Kidney capillary endothelial cell (primary cell): ENCODE data around the gene CCNI2.
A peak's percentile ranks its signal among the peaks of the same experiment; 100 is the strongest.
"Not testable (repeated sequence)": the region's sequence is repeated elsewhere in the genome, so short reads cannot be mapped to it uniquely, and the experiment has no call there.

ENCODE experiments used
- DNase-seq: peaks from one replicate; pipeline ENCODE4 v3.0.0-alpha.2; 2018; ENCODE audit warnings: low spot score

Gene CCNI2

DNA sequence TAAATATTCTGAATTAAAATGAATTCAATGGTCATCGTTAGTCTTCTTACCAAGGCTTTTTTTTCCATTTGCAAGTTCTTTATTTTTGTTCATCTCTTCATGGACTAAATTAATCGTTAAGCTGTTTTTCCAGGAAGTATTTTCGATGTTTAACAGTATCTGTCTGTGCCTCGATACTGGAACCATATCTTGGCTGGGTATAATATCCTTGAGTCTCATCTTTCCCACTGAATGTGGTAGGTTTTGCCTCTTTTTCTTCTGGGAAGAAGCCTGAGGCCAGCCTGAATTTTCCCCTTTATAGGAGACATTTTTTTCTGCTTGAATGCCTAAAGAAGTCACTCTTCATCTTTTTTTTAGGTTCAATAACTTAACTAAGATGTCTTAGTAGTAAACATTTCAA is 33.8 kb downstream of the CCNI2 start:
- DNase-seq, result no peak

DNA sequence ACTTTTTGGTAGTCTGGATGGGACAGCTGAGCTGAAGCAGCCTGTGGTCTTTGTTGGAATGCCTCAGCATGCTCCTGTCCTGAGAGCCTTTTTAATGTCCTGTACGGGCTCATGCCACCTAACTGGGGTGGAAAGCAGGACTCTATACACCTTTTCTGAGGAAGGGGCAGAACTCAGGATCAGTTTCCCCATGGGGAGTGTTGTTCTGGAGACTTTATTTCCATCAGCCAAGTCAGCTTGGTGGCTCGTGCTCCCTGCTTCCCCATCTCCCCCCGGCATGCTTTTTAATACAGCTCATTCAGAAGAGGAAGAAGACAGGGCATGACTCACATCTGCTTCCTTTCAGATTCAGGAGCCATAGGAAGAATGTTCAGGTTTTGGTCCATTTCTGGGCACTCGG is 34.9 kb downstream of the CCNI2 start:
- peak; percentile 82 for DNase-seq

DNA sequence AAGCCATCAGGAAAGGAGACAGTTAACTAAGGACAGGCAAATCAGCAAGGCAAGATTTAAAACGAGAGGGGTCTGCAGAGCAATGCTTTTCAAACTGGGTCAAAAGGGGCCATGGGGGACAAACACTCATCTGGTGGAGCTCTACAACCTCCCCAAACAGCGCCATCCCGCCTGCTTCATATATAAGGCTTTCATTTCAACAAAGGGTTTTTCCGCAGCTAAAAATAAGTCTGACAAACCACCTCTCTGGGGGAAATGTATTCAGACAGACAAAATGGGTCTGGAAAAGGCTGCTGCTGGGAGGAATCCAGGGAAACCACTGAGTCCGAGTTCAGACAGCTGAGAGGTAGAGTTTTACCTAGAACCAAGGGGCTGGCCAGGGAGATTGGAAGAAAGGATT is 38.1 kb downstream of the CCNI2 start:
- DNase-seq, result no peak

DNA sequence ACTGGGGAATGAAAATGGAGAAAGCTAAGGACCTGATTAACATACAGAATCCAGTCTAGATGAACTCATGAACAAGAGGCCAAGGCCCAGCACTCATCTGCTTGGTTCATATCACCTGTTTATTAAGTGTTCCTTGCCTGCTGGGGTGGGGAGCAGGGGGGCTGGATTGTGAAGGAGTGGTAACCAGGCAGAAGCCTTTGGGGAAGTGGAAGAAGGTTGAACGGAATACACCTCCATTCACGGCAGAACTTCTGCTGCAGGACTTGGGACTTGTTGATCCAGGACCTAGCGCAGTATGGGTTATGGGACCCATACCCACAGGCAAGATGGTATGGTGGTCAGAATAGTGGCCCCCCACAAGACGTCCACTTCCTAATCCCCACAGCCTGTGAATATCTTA is 38.6 kb downstream of the CCNI2 start:
- no peak for DNase-seq

DNA sequence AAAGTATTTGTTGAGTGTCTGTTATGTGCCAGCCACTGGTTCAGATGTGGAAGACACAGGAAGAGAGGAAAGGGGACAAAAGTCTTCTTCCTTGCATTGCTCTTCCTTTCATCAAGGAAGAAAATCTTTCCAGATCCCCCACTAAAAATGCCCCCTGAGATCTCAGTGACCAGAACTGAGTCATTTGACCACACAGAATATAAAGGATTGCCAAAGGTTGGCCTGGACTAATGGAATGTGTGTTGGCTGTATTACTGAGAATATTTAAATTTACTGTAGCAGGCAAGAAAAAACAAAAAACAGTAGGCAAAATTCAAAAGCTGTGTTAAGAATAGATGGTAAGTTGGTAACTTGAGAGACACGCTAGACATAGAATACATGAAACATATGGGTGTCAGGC is 39.9 kb downstream of the CCNI2 start:
- no peak for DNase-seq

DNA sequence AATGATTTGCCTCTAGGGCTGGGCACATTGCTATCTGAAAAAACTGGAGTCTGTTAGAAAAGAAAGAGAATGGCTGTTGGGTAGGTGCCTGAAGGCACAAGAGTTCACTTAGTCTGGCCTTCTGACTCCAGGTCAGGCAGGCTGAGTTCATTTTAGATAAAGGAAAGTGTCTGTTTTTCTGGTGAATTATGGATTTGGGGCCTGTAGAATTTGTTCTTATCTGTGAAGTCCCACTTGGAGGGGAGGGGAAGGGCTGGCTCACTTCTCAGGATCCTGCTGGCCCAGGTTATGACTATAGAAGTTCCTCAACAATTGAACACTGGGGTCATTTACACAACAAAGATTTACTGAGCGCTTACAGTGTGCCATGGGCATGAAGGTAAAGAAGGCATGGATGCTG is 41.3 kb downstream of the CCNI2 start:
- DNase-seq, result no peak

DNA sequence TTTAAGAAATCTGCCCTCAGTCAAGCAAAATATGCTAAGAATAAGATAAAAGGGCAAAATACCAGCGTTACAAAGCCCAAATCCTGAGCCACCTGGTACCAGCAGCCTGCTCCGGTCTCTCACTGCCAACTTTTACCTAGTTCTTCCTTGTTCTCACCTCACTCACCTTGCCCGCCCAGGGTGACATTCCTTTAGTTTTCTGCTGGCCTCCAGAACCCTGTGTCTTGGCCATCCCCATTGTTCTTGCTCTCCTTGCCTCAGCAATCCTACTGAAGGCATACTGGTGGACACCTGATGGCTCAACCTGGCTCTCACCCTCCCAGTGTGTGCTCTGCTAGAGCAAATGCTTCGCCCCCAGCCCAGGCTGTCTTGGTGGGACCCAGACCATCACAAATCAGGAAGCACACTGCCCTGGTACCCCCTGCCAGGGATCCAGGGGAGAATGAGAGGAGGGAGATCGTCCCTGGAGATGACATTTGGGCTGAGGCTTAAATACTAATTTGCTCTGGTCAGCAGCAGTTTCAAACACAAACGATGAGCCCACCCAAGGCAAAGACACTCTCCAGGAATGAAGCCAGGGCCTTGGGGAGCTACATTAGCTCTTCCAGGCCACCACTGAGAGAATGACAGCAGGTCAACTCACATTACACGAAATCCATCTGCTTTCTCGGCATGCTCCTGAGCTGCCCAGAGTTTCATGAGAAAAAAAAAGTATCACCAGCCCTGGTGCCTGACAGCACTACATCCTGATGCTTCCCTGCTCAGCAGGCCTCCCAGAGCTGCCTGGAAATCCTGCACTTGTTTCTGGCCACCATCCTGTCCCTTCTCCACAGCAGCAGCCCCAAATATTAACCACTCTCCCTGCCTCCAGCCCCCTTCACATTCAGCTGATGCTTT is 42.0 kb downstream of the CCNI2 start:
- no peak for DNase-seq

DNA sequence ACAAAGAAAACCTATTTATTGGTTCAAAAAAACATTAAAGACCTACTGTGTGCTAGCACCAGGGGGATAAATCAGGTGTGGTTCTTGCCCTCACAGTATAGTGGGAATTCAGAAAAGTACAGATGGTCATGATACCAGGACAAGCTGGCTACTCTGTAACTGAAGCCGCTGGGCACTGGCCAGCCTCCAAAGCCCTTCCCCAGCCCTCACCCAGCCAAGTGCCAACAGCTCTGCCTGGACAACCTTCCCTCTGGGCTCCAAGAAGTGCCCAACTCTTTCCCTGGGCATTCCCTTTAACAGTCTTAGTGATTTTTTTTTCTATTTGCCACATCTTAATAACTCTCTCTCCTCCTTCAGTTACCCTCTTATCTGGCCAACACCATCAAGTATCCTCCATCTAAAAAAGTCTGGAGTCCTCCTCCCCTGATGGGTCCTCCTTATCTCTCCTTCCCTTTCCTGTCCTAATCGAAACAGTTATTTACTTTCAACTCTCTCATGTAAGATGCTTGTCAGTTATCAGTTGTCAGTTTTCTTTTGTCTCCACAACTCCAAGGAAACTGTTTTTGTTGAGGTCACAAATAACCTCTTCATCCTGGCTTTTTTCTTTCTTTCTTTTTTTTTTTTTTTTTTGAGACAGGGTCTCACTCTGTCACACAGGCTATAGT is 43.1 kb downstream of the CCNI2 start:
- DNase-seq, result no peak

DNA sequence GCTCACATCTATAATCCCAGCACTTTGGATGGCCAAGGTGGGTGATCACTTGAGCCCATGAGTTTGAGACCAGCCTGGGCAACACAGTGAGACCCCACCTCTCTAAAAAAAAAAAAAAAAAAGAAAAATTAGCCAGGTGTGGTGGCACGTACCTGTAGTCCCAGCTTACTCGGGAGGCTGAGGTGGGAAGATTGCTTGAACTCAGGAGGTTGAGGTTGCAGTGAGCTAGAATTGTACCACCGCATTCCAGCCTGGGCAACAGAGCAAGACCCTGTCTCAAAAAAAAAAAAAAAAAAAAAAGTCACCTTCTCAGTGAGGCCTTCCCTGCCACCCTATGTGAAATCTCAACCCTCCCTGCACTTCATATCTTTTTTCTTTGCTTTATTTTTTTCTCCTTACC is 43.8 kb downstream of the CCNI2 start:
- DNase-seq, result no peak

DNA sequence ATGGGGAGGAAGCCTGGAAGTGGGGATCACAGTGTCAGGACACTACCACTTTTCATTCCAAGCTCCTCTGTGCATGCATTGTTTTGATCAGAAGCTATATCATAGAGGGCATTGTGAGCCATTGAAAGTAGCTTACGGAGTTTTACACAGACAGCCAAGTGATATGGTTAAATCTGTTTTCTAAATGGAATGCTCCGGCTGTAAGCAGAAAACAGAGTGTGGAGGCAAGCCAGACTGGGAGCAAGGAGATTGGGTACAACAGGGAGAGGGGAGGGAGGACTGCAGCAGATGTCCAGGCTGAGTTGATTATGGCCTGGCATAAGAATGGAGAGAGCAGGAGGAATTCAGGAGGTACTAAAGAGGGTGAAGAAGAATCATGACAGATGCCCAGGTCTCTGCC is 50.4 kb downstream of the CCNI2 start:
- DNase-seq, result no peak

DNA sequence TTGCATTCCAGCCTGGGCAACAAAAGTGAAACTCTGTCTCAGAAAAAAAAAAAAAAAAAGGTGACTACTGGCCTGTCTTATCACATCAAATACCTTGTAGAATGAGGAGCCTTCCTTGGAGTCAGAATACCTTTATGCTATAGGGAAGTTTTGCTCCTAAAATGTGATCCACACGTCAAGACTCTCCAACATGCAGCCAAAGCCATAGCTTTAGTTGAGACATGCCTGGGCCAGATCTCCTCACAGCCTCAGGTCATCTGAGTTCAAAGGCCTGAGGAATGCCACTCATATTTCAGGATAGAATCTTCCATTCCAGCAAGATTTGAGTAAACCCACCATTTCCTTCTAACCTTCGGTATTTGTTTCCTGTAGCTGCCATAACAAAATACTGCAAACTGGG is 52.2 kb downstream of the CCNI2 start:
- DNase-seq, result no peak

DNA sequence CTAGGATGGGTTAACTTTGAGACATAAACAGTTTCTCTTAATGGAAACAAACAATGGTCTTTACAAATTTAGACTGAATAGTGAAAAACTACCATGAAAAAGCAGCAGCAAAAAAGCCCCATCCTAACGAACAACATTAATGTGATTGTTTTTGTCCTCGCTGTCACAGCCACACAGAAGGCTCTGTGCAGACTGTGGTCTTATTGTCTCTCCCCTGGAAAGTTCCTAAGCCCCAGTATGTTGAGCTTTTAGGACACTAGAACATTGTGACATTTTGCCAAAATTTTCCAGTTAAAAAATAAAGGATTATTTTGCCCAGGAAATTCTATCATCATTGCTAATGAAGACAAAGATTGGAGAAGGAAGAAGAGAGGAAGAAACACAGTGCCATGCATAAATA is 53.3 kb downstream of the CCNI2 start:
- no peak for DNase-seq

DNA sequence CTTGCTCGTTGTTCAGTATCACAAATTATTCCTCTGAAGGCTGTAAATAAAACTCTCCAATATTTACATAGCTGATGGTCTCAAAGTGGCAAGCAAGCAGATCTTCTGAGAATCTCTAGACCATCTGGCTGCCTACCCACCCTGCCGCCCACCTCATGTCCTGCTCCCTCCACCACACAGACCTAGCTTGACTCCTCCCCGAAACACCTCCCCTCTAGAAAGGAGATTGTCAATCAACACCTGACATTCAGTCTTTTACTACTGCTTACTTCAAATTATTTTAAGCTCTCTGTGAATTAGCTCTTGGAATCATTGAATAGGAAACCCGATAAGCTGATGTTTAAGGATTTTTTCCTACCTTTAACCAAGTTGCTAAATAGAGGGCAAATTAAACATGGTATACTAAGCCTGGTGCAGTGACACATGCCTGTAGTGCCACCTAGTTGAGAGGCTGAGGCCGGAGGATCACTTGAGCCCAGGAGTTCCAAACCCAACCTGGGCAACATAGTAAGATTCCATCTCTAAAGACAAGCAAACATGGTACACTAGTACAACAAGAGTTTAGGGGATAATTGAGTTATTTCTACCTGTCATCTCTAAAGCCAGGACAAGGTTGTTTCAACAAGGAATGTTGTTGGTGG is 54.9 kb downstream of the CCNI2 start:
- no peak for DNase-seq

DNA sequence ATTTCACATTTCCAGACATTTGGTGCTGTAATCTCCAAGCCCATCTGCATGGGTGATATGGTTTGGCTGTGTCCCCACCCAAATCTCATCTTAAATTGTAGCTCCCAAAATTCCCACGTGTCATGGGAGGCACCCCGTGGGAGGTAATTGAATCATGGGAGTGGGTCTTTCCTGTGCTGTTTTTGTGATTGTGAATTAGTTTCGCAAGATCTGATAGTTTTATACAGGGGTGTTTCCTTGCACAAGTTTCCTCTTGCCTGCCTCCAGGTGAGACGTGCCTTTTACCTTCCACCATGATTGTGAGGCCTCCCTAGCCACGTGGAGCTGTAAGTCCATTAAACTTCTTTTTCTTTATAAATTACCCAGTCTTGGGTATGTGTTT is 55.5 kb downstream of the CCNI2 start:
- not testable (repeated sequence) for DNase-seq
